ENCODE results near the gene FAN1.

The FAN1 gene

DNA sequence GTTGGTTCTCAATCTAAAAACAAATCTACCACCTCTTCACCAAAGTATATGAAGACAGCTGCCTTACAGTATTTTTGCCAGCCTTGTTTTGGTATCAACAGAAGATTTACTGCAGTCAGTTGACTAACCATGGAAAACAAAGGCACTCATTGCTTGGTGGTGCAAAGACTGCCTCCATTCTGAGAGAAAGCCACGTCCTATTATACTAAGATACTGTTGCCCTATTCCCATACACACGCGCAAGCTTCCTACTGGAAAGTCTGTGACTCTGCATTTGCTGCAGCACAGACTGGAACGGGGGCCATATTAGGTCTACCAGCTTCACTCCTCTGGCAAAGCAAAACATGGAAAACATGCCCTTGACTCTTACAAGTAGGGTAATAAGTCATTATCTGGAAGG is 69.7 kb downstream of the FAN1 start:
- CTCF ChIA-PET = interaction anchor here (0.9 to 1.3 kb wide), 4 partner anchors 9 to 156 kb away, joined by 3 to 5 read pairs (median 4); no protein-coding TSS in a partner anchor
- no peak for TF ChIP-seq CTCF (IDR thresholded peaks at IDR 0.05; ENCODE audit: insufficient read depth, low read length, missing control alignments)
- no peak for DNase-seq (ENCODE audit: low read depth, low spot score)
- no peak overlapping the region for H3K4me3 ChIP-seq (ENCODE audit: low read depth, low read length)
- POLR2A ChIA-PET = interaction anchor here (1.2 kb wide), 1 partner anchor 12 kb away, joined by 3 read pairs; no protein-coding TSS in a partner anchor

DNA sequence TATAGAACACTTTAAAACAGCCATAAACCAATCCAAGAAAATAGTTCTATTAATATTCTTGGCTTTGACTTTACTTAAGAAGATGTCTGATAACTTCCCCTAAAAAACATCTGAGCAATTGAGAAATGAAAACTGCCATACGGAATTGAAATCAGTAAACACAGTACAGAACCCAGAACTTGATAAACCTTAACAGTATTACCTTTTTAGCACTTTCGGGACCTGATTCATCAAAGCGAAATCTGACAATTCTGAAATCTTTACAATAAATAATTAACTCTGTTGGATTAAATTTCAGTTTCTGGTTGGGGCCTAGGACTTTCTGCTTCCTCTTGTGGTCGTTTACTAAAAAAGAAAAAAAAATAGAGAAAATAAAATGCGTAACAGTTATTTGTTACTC is 70.4 kb downstream of the FAN1 start:
- POLR2A ChIA-PET = interaction anchor here (1.2 kb wide), 1 partner anchor 11 kb away, joined by 3 read pairs; no protein-coding TSS in a partner anchor
- no peak for DNase-seq (ENCODE audit: low read depth, low spot score)
- CTCF ChIA-PET = no interaction called here
- TF ChIP-seq CTCF (IDR thresholded peaks at IDR 0.05; ENCODE audit: insufficient read depth, low read length, missing control alignments) = no peak
- H3K4me3 ChIP-seq (ENCODE audit: low read depth, low read length) = no peak overlapping the region

DNA sequence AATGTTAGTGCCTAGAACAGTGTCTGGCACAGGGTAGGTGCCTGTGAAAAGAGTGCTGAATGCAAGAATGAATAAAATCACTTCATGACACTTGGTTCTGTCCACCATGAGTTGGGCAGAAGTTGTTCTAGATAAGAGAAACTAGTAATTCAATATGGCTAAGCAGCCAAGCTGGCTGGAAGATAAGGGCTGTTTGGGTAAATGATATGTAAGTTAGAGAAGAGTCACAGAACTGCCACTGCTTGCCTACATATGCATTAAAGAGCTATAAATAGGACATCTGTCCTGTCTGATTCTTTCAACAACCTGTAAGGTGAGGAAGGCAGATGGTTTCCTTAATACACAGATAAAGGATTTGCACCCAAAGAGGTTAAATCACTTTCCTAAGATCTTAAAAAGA is 74.6 kb downstream of the FAN1 start:
- ChIA-PET POLR2A (interaction anchor here (2.1 kb wide), 1 partner anchor 13 kb away, joined by 9 read pairs; the partner anchor contains the start of gene MTMR10), CTCF (interaction anchor here (1.2 to 1.7 kb wide), 4 partner anchors 12 to 166 kb away, joined by 3 to 10 read pairs (median 4); no protein-coding TSS in a partner anchor)
- no peak overlapping the region for H3K4me3 ChIP-seq (ENCODE audit: low read depth, low read length)
- DNase-seq (ENCODE audit: low read depth, low spot score) = no peak
- TF ChIP-seq CTCF (IDR thresholded peaks at IDR 0.05; ENCODE audit: insufficient read depth, low read length, missing control alignments) = no peak

DNA sequence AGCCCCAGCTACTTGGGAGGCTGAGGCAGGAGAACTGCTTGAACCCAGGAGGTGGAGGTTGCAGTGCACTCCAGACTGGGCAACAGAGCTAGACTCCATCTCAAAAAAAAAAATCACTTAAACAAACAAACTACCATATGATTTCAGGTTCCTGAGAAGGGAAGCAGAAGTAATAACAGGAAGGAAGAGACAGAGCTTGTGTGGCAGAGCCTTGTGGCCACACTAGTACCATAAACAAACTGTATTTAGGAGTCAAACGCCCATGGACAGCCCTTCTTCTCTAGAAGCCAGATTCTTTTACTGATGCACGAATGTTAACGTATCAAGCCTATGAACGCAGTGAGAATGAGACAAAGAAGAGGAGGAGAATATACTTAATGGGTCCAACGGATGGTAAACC is 75.7 kb downstream of the FAN1 start:
- DNase-seq (ENCODE audit: low read depth, low spot score) = no peak
- POLR2A ChIA-PET = no interaction called here
- CTCF ChIA-PET = interaction anchor here (1.2 kb wide), 1 partner anchor 11 kb away, joined by 3 read pairs; no protein-coding TSS in a partner anchor
- no peak overlapping the region for H3K4me3 ChIP-seq (ENCODE audit: low read depth, low read length)
- TF ChIP-seq CTCF (IDR thresholded peaks at IDR 0.05; ENCODE audit: insufficient read depth, low read length, missing control alignments) = no peak

DNA sequence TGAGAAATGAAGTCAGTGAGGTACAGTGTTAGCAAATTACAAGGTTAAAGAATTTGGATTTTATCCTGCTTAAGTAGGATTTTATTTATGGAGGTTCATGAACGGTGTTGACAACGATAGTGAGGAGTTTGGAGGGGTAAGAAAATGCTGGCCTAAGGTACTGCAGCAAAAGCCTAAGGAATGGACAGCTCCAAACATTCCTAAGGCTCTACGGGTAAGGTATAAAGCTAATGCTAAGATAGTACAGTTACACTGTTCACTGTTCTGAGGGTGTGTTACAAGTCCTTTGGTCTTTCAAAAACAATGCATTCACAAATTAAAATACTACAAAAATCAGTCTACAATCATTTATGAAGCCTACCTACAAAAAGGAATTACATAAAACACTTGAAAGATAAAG is 80.4 kb downstream of the FAN1 start:
- H3K4me3 ChIP-seq (ENCODE audit: low read depth, low read length) = no peak overlapping the region
- ChIA-PET POLR2A (no interaction called here), CTCF (interaction anchor here (1.0 to 7.4 kb wide), 2 partner anchors 11 to 144 kb away, joined by 3 to 36 read pairs; no protein-coding TSS in a partner anchor)
- no peak for DNase-seq (ENCODE audit: low read depth, low spot score)
- TF ChIP-seq CTCF (IDR thresholded peaks at IDR 0.05; ENCODE audit: insufficient read depth, low read length, missing control alignments) = no peak

- no peak for TF ChIP-seq CTCF (IDR thresholded peaks at IDR 0.05; ENCODE audit: insufficient read depth, low read length, missing control alignments)
- H3K4me3 ChIP-seq (ENCODE audit: low read depth, low read length) = no peak overlapping the region
- POLR2A ChIA-PET = interaction anchor here (1.4 kb wide), 1 partner anchor 11 kb away, joined by 3 read pairs; no protein-coding TSS in a partner anchor
- DNase-seq (ENCODE audit: low read depth, low spot score) = no peak
- CTCF ChIA-PET = interaction anchor here (1.0 to 7.4 kb wide), 2 partner anchors 12 to 144 kb away, joined by 3 to 36 read pairs; no protein-coding TSS in a partner anchor
These were observed 80.8 kb downstream of the FAN1 start for GRCh38 chr15:30984542-30984941.
